ENCODE data around the gene EPX.
A peak's percentile ranks its signal among the peaks of the same experiment; 100 is the strongest.

GRCh38 chr17:58176200-58176599 is 16.3 kb upstream of the EPX start:
- TF ChIP-seq, protein P1, sequence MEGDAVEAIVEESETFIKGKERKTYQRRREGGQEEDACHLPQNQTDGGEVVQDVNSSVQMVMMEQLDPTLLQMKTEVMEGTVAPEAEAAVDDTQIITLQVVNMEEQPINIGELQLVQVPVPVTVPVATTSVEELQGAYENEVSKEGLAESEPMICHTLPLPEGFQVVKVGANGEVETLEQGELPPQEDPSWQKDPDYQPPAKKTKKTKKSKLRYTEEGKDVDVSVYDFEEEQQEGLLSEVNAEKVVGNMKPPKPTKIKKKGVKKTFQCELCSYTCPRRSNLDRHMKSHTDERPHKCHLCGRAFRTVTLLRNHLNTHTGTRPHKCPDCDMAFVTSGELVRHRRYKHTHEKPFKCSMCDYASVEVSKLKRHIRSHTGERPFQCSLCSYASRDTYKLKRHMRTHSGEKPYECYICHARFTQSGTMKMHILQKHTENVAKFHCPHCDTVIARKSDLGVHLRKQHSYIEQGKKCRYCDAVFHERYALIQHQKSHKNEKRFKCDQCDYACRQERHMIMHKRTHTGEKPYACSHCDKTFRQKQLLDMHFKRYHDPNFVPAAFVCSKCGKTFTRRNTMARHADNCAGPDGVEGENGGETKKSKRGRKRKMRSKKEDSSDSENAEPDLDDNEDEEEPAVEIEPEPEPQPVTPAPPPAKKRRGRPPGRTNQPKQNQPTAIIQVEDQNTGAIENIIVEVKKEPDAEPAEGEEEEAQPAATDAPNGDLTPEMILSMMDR (IDR thresholded peaks at IDR 0.05 in 2 of 3, conservative IDR thresholded peaks at IDR 0.05 in 1 of 3; ENCODE audit: borderline replicate concordance in 1 of 3, insufficient read depth in 1 of 3, low read depth in 2 of 3, low read length in 2 of 3), result no peak
- TF ChIP-seq POLR2A (IDR thresholded peaks at IDR 0.05; ENCODE audit: borderline replicate concordance, extremely low read depth, insufficient read depth, insufficient read length) (no peak), POLR2AphosphoS5 (IDR thresholded peaks at IDR 0.05; ENCODE audit: low read depth, low read length) (no peak), REST (IDR thresholded peaks at IDR 0.05; ENCODE audit: low read depth) (peak; percentile 82), CEBPB (IDR thresholded peaks at IDR 0.05; ENCODE audit: low read depth) (no peak), SIN3A (IDR thresholded peaks at IDR 0.05; ENCODE audit: low read depth) (no peak), EGR1 (IDR thresholded peaks at IDR 0.05; ENCODE audit: low read depth) (no peak), ZNF274 (IDR thresholded peaks at IDR 0.05; ENCODE audit: low read depth, low read length) (no peak), EZH2 (IDR thresholded peaks at IDR 0.05) (no peak), ZBTB33 (IDR thresholded peaks at IDR 0.05; ENCODE audit: extremely low read depth, insufficient replicate concordance, low read length) (no peak), YY1 (IDR thresholded peaks at IDR 0.05; ENCODE audit: extremely low read depth, insufficient replicate concordance, low read depth, low read length) (no peak), JUND (IDR thresholded peaks at IDR 0.05) (no peak), ZFX (IDR thresholded peaks at IDR 0.05) (no peak)
- TF ChIP-seq, protein P2, sequence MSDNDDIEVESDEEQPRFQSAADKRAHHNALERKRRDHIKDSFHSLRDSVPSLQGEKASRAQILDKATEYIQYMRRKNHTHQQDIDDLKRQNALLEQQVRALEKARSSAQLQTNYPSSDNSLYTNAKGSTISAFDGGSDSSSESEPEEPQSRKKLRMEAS (IDR thresholded peaks at IDR 0.05), result no peak
